ENCODE measurements around the gene CUL1.
"Not testable (repeated sequence)": the region's sequence is repeated elsewhere in the genome, so short reads cannot be mapped to it uniquely, and the experiment has no call there.

CUL1 gene

GRCh38 chr7:148697256-148698006 lies 1.3 kb upstream of the CUL1 start:
- peak; percentile 73 for DNase-seq

- DNase-seq = no peak
These were observed 701 bp upstream of the CUL1 start for GRCh38 chr7:148698007-148698396.

- peak; percentile 28 for DNase-seq
These were observed 500 bp downstream of the CUL1 start for GRCh38 chr7:148699024-148699781.

GRCh38 chr7:148699782-148700629 lies 1.3 kb downstream of the CUL1 start:
- peak; percentile 42 for DNase-seq

GRCh38 chr7:148700661-148701064 lies 2.0 kb downstream of the CUL1 start:
- peak; percentile 50 for DNase-seq

GRCh38 chr7:148701414-148701813 lies 2.7 kb downstream of the CUL1 start:
- DNase-seq = no peak

- no peak for DNase-seq
These were observed 4.4 kb downstream of the CUL1 start for GRCh38 chr7:148702876-148703670.

- not testable (repeated sequence) for DNase-seq
These were observed 4.9 kb downstream of the CUL1 start for GRCh38 chr7:148703671-148703962.

- DNase-seq = no peak
These were observed 5.5 kb downstream of the CUL1 start for GRCh38 chr7:148704189-148704588.

GRCh38 chr7:148704970-148705369 lies 6.3 kb downstream of the CUL1 start:
- no peak for DNase-seq

- no peak for DNase-seq
These were observed 7.7 kb downstream of the CUL1 start for GRCh38 chr7:148706368-148706767.

- no peak for DNase-seq
These were observed 9.6 kb downstream of the CUL1 start for GRCh38 chr7:148708026-148708885.

GRCh38 chr7:148709014-148709413 lies 10.3 kb downstream of the CUL1 start:
- DNase-seq = no peak

- DNase-seq = not testable (repeated sequence)
These were observed 11.7 kb downstream of the CUL1 start for GRCh38 chr7:148710426-148710825.

- DNase-seq = no peak
These were observed 12.7 kb downstream of the CUL1 start for GRCh38 chr7:148711191-148712102.

- no peak for DNase-seq
These were observed 14.1 kb downstream of the CUL1 start for GRCh38 chr7:148712678-148713329.

GRCh38 chr7:148714498-148714897 lies 15.8 kb downstream of the CUL1 start:
- DNase-seq = no peak

GRCh38 chr7:148715027-148715426 lies 16.3 kb downstream of the CUL1 start:
- no peak for DNase-seq

- no peak for DNase-seq
These were observed 18.6 kb downstream of the CUL1 start for GRCh38 chr7:148717266-148717793.

GRCh38 chr7:148718431-148718830 lies 19.7 kb downstream of the CUL1 start:
- DNase-seq = no peak
